Suprapubic skin (tissue), 4 donors: ENCODE measurements around the gene DAP3. TPM values are rescaled to one million over a fixed set of nuclear protein-coding genes. Genes with fewer than 3 reads are reported as not detected.
"Not testable (repeated sequence)": the region's sequence is repeated elsewhere in the genome, so short reads cannot be mapped to it uniquely, and the experiment has no call there.

ENCODE experiments used
- DNase-seq, 2 donors: peaks; one replicate each; pipeline ENCODE4 v3.0.0-alpha.2; 2019; ENCODE audit warnings: low spot score in 2 of 2
- H3K27ac ChIP-seq: fragments of 200-600 bp; sonication (generic); one replicate; pipeline ENCODE4 v1.5.1; 2019
- H3K27me3 ChIP-seq: fragments of 200-600 bp; sonication (generic); one replicate; pipeline ENCODE4 v1.5.1; 2019
- H3K36me3 ChIP-seq: fragments of 200-600 bp; sonication (generic); one replicate; pipeline ENCODE4 v1.5.1; 2019
- H3K4me1 ChIP-seq: fragments of 200-600 bp; sonication (generic); one replicate; pipeline ENCODE4 v1.5.1; 2019
- H3K4me3 ChIP-seq: fragments of 200-600 bp; sonication (generic); one replicate; pipeline ENCODE4 v1.5.1; 2019; ENCODE audit warnings: mild to moderate bottlenecking
- H3K9me3 ChIP-seq: fragments of 200-600 bp; sonication (generic); one replicate; pipeline ENCODE4 v1.5.1; 2019
- EP300 ChIP-seq: sonication (generic); formaldehyde crosslinking; IDR thresholded peaks from one replicate; pipeline ENCODE4 v1.6.1; 2017; ENCODE audit warnings: antibody characterized with exemption
- POLR2A ChIP-seq, 2 donors: fragments of 450-650 bp; IDR thresholded peaks; one replicate each; pipeline ENCODE4 v1.6.1; 2017; ENCODE audit warnings: antibody characterized with exemption in 2 of 2, mild to moderate bottlenecking in 2 of 2, moderate library complexity in 2 of 2
- POLR2AphosphoS5 ChIP-seq, 3 donors: sonication (generic); formaldehyde crosslinking; IDR thresholded peaks; one replicate each; pipeline ENCODE4 v1.6.1; 2017; ENCODE audit warnings: antibody characterized with exemption in 3 of 3
- WGBS: methylation state at CpG from one replicate; pipeline ENCODE4 v1.1.5; 2018; 5-methylcytosine and 5-hydroxymethylcytosine counted together
- total RNA-seq, 4 donors: library from RNA; depleted of rRNA; stranded (reverse); fragments of >200 nt; gene quantifications; one replicate each; pipeline ENCODE4 v1.1.0, GENCODE V29; 2016
- TF ChIP-seq, protein P1 (sequence below), 2 donors: fragments of 200-600 bp in 1 of 2; fragments of 450-650 bp in 1 of 2; sonication (generic) in 1 of 2; IDR thresholded peaks; one replicate each; pipeline ENCODE4 v1.5.1; 2016 to 2019; ENCODE audit warnings: antibody characterized with exemption in 2 of 2, mild to moderate bottlenecking in 1 of 2, moderate library complexity in 1 of 2

The DAP3 gene
- total RNA-seq, 4 donors from 2014 or later = 151 to 249 (median 187) TPM

DNA sequence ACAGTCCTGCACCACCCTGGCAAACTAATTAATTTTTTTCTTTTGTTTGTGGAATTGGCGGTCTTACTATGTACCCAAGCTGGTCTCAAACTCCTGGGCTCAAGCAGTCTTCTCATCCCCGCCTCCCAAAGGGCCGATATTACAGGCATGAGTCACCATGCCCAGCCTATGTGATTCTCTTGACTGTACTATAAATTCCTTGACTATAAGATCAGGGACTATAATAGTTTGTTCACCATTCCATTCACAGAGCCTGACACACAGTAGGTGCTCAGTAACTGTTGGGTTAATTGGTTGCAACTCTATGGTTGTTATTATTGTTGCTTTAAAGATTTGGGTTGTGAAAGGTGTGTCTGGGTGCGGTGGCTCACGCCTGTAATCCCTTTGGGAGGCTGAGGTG is 17.2 kb downstream of the DAP3 start:
- Histone ChIP-seq H3K27ac (no peak overlapping the region), H3K9me3 (no peaks in the 10 kb centered on the region), H3K36me3 (no peaks in the 10 kb centered on the region), H3K4me1 (no peaks in the 10 kb centered on the region), H3K4me3 (no peak overlapping the region), H3K27me3 (no peaks in the 10 kb centered on the region)
- WGBS = 91% methylated on average over 5 of the region's 5 CpGs
- no peak for DNase-seq
- TF ChIP-seq EP300 = no peak
- TF ChIP-seq POLR2A (IDR thresholded peaks at IDR 0.05) = no peak
- TF ChIP-seq, protein P1, sequence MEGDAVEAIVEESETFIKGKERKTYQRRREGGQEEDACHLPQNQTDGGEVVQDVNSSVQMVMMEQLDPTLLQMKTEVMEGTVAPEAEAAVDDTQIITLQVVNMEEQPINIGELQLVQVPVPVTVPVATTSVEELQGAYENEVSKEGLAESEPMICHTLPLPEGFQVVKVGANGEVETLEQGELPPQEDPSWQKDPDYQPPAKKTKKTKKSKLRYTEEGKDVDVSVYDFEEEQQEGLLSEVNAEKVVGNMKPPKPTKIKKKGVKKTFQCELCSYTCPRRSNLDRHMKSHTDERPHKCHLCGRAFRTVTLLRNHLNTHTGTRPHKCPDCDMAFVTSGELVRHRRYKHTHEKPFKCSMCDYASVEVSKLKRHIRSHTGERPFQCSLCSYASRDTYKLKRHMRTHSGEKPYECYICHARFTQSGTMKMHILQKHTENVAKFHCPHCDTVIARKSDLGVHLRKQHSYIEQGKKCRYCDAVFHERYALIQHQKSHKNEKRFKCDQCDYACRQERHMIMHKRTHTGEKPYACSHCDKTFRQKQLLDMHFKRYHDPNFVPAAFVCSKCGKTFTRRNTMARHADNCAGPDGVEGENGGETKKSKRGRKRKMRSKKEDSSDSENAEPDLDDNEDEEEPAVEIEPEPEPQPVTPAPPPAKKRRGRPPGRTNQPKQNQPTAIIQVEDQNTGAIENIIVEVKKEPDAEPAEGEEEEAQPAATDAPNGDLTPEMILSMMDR (IDR thresholded peaks at IDR 0.05) = no peak
- no peak for TF ChIP-seq POLR2AphosphoS5 (IDR thresholded peaks at IDR 0.05)

DNA sequence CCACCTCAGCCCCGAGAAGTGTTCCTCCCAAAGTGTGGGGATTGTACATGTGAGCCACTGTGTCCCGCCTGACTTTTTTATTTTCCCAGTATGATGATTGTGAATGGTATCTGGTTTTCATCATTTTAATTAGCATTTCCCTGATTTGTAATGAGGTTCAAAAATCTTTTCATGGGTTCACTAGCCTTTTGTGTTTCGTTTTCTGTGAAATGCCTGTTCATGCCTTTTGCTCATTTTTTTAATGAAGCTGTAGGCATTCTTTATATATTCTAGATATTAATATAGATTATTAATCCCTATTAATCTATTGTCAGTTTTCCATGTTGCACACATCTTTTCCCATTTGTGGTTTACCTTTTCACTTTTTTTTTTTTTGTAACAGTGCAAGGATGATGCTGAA is 20.5 kb downstream of the DAP3 start:
- DNase-seq = no peak
- Histone ChIP-seq H3K27ac (no peak overlapping the region), H3K4me3 (no peak overlapping the region), H3K36me3 (peaks cover 4% of the 10 kb centered on the region), H3K27me3 (no peaks in the 10 kb centered on the region), H3K9me3 (no peaks in the 10 kb centered on the region), H3K4me1 (no peaks in the 10 kb centered on the region)
- 94% methylated on average over 3 of the region's 3 CpGs for WGBS
- TF ChIP-seq POLR2A (IDR thresholded peaks at IDR 0.05) (no peak), EP300 (no peak), POLR2AphosphoS5 (IDR thresholded peaks at IDR 0.05) (no peak)
- TF ChIP-seq, protein P1 (IDR thresholded peaks at IDR 0.05) = no peak

DNA sequence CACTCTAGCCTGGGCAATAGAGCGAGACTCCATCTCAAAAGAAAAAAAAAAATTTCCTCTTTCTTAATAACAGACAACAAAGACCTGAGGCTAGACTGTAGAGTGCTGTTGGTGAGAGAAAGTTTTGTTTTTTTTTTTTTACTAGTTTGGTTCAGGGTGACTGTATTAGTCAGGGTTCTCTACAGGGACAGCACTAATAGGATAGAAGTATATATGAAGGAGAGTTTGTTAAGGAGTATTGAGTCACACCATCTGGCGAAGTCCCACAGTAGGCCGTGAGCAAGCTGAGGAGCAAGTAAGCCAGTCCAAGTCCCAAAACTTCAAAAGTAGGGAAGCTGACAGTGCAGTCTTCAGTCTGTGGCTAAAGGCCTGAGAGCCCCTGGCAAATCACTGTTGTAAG is 22.6 kb downstream of the DAP3 start:
- H3K9me3 ChIP-seq, H3K27ac ChIP-seq, DNase-seq, H3K36me3 ChIP-seq, H3K4me3 ChIP-seq, H3K4me1 ChIP-seq, H3K27me3 ChIP-seq: not testable (repeated sequence)
- 83% methylated on average over 3 of the region's 3 CpGs for WGBS

DNA sequence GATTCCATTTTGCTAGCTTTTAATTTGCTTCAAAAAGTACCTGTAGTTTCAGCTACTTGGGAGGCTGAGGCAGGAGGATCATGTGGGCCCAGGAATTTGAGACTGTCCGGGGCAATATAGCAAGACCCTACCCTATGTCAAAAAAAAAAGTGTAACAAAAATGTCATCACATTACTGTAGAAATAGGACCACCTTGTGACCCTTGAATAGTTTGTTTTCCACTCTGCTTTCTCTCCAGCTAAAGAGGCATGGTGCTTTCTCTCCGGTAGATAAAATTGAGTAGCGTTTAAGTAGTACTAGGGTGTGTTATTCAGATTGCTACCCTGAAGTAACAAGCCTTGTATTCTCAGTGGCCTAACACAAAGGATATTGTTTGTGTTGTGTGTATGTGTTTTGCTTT is 23.7 kb downstream of the DAP3 start:
- H3K9me3 ChIP-seq, H3K4me1 ChIP-seq, H3K27me3 ChIP-seq, DNase-seq, H3K27ac ChIP-seq, H3K4me3 ChIP-seq: not testable (repeated sequence)
- WGBS = 83% methylated on average over 3 of the region's 3 CpGs
- H3K36me3 ChIP-seq = peaks cover 12% of the 10 kb centered on the region

DNA sequence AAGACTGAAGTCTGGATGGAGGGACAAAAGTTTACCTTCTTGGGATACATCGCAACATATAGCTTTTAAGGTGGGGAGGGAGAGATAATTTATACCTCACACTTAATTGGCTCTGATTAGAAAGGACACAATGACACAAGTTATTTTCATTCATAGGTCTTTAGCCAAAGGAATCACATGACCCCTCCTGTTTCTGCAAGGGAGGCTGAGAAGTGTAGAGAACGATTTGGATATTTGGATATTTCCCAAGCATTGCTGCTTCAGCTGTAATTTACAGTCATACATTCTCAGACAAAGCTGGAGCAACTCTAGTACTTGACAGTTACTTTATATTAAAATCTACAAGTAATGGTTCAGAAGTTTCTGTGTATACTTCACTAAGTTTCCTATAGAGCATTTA is 24.2 kb downstream of the DAP3 start:
- H3K9me3 ChIP-seq = no peaks in the 10 kb centered on the region
- no peak for DNase-seq
- H3K27ac ChIP-seq = no peak overlapping the region
- no peaks in the 10 kb centered on the region for H3K4me1 ChIP-seq
- H3K36me3 ChIP-seq = peaks cover 12% of the 10 kb centered on the region
- TF ChIP-seq POLR2AphosphoS5 (IDR thresholded peaks at IDR 0.05) = no peak
- TF ChIP-seq POLR2A (IDR thresholded peaks at IDR 0.05) = no peak
- no peak for TF ChIP-seq EP300
- TF ChIP-seq, protein P1 (IDR thresholded peaks at IDR 0.05) = no peak
- no peak overlapping the region for H3K4me3 ChIP-seq
- WGBS = 66% methylated on average over 2 of the region's 2 CpGs
- H3K27me3 ChIP-seq = no peaks in the 10 kb centered on the region

DNA sequence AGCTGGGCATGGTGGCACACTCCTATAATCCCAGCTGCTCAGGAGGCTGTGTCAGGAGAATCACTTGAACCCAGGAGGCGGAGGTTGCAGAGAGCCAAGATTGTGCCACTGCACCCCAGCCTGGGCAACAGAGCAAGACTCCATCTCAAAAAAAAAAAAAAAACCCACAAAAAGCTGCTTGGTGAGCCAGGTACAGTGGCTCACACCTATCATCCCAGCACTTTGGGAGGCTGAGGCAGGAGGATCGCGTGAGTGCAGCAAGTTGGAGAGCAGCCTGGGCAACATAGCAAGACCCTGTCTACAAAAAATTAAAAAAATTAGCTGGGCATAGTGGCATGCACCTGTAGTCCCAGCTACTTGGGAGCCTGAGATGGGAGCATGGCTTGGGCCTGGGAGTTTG is 26.2 kb downstream of the DAP3 start:
- H3K27me3 ChIP-seq, H3K27ac ChIP-seq, H3K4me1 ChIP-seq, DNase-seq, H3K4me3 ChIP-seq, H3K9me3 ChIP-seq: not testable (repeated sequence)
- 94% methylated on average over 3 of the region's 3 CpGs for WGBS
- peaks cover 18% of the 10 kb centered on the region for H3K36me3 ChIP-seq

DNA sequence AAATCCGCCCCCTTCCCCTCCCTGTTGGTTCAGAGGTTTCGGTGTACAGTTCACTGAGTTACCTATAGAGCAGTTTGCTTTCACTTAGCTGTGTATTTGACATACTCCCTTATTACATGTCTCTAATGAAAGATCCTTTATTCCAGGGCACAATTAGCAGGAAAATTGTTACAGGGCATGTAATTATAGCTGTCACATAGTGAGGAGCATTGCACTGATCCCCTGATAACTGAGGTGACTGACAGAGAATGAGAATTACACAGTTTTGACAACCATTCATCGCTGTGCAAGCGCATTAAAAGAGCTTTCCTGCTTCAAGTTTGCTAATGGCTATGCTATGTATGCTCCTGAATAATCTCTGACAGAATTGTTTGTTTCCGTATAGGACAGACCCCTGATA is 26.9 kb downstream of the DAP3 start:
- Histone ChIP-seq H3K4me1 (no peaks in the 10 kb centered on the region), H3K27me3 (no peaks in the 10 kb centered on the region), H3K4me3 (no peak overlapping the region), H3K36me3 (peaks cover 18% of the 10 kb centered on the region), H3K27ac (no peak overlapping the region), H3K9me3 (no peaks in the 10 kb centered on the region)
- TF ChIP-seq EP300 = no peak
- TF ChIP-seq, protein P1 (IDR thresholded peaks at IDR 0.05) = no peak
- TF ChIP-seq POLR2A (IDR thresholded peaks at IDR 0.05) = no peak
- TF ChIP-seq POLR2AphosphoS5 (IDR thresholded peaks at IDR 0.05) = no peak
- WGBS = 97% methylated on average over 5 of the region's 5 CpGs
- DNase-seq = no peak
